Stimulated activated CD8-positive, alpha-beta memory T cell treated with anti-CD3 and anti-CD28 coated beads, Interleukin-12 subunit alpha, Interleukin-12 subunit beta, amount 100 ng/mL, for 24 hours (primary cell): ENCODE measurements around the gene UGGT1.

ENCODE experiments used
- DNase-seq: peaks from one replicate; pipeline ENCODE4 v3.0.0-alpha.2; 2020; ENCODE audit errors: extremely low read depth

The UGGT1 gene

DNA sequence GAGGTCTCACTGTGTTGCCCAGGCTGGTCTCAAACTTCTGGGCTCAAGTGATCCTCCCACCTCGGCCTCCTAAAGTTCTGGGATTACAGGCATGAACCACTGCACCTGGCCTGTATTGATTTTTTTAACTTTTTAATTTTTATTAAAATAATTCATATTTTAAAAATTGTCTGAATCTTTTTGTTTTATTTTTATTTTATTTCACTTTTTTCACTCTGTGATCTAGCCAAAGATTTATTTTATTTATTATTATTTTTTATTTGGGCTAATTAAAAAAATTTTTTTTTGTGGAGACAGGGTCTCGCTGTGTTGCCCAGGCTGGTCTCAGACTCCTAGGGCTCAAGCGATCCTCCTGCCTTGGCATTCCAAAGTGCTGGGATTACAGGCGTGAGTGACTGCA, 14.1 kb downstream of the UGGT1 start:
- no peak for DNase-seq

DNA sequence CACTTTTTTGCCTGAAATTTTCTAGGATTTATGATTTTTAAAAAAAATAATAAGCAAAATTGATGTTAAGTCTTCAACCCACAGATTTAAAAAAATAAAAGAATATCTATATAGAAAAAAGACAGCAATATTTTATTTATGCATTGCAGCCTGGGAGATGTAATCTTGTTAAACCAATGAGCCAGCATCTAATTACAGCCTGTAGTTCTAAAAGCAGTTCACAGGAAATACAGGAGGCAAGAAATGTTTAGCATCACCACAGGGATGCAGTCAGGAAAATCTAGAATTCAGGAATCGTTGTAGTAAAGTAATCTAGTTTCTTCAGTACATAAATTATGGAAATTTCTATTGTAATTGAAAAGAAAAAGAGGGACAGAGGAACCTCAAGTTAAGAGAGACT, 17.2 kb downstream of the UGGT1 start:
- no peak for DNase-seq

DNA sequence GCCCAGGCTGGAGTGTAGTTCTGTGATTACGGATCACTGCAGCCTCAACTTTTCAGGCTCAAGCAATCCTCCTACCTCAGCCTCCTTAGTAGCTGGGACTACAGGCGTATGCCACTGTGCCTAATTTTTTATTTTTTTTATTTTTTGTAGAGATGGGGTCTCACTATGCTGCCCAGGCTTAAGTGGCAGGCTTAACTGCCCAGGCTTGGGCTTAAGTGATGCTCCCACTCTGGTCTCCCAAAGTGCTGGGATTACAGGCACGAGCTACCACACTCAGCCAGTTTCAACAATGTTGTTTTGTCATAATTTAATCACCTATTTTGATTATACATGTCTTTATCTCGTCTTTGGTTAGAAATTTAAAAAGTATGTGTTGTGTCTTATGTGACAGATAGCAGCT, 18.2 kb downstream of the UGGT1 start:
- no peak for DNase-seq

DNA sequence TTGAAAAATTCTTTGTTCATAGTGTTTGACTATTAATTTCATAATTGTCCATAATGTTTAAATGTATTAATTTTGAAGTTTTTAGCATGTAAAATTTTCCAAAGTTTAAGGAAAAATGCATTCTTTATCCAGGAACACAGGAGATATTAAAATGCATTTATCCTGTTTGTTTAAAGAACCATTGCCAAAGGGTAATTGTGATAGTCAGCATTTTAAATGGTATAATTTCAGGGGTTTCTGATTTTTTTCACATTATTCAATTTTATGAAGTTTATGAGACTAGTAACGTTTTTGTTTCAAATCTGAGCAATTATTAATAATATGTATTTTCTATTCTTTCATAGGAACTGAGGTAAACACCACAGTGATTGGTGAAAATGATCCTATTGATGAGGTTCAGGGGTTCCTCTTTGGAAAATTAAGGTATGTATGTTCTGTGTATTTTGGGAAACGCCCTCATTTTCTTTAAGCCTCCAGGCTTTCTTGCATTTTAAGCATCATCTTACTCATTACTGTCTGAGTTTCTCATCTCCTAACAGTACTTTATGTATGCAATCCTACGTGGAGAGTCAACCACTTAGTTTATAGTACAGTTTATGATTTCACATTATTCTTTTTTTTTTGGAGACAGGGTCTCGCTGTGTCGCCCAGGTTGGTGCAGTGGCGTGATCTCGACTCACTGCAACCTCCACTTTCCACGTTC, 25.1 kb downstream of the UGGT1 start:
- DNase-seq: no peak

DNA sequence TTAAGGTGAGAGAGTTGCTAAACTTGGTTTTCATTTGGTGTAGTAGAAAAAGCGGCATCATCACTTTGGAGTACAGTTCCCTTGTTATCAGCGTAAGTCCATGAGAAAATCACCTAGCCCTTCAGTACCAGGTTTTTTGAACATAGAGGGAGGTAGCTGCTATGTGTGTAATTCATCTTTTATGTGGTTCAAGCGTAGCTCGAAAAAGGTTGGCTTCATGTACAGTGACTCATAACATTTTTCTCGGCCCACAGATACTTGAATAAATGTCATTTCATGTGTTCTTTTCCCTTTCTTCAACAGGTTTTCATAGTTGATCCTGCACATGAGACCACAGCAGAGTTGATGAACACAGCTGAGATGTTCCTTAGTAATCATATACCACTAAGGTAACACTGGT, 43.6 kb downstream of the UGGT1 start:
- DNase-seq: no peak

DNA sequence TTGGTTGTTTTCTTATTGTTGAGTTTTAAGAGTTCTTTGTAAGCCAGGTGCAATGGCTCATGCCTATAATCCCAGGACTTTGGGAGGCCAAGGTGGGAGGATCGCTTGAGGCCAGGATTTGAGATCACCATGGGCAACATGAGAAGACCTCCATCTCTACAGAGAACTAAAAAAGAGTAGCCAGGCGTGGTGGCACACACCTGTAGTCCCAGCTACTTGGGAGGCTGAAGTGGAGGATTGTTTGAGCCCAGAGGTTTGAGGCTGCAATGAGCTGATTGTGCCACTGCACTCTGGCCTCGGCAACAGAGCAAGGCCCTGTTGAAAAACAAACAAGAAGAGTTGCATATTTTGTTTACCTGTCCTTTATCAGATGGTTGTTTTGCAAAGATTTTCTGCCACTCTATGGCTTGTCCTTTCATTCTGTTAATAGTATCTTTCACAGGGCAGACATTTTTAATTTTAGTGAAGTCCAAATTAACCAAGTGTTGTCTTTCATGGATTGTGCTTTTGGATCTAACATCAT, 46.2 kb downstream of the UGGT1 start:
- DNase-seq: no peak

DNA sequence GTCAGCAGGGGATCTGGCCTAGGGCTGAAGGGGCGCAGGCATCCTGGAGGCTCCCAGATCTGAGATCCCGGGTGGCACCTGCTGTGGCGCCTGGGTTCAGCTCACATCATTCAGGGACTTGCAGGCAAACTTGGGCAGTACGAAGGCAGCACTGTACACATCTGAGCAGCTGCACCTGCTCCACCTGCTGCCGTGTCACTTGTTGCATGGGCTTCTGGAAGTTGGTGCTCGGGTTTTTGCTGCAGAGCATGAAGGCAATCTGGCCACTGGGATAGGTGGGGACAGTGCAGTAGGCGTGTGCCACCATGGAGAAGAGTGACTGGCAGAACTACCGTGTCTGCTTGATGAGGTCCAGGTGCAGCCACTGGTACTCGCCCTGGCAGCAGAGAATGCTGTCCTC, 48.6 kb downstream of the UGGT1 start:
- no peak for DNase-seq

DNA sequence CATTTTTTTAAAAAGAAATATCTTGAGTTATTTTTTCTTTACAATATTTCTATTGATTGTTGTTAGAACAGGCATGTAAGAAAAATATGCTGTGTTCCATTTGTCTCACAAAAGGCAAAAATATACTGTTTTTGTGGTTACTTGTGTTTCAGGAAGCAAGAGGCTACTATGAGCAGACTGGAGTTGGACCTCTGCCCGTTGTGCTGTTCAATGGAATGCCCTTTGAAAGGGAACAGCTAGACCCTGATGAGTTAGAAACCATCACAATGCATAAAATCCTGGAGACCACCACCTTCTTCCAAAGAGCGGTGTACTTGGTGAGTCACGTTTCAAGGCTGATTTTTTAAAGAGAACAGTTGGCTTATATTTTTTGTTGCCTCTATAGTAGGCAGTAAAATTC, 54.7 kb downstream of the UGGT1 start:
- no peak for DNase-seq

DNA sequence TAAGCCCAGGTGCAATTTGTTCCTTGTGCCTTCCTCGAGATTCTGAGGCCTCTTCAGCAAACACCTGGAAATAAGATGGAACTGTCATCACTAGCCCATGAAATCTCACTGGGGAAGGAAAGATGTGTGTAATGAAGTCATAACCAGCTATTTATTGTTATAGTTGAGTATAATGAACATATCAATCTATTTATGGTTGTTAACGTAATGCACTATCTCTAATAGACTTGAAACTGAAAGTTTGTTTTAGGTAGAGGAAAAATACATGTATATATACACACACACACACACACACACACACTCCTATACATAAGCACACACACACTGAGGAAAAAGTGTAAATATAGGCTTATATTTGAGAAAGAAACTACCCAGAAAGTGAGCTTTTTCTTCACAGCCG, 62.8 kb downstream of the UGGT1 start:
- DNase-seq: no peak

DNA sequence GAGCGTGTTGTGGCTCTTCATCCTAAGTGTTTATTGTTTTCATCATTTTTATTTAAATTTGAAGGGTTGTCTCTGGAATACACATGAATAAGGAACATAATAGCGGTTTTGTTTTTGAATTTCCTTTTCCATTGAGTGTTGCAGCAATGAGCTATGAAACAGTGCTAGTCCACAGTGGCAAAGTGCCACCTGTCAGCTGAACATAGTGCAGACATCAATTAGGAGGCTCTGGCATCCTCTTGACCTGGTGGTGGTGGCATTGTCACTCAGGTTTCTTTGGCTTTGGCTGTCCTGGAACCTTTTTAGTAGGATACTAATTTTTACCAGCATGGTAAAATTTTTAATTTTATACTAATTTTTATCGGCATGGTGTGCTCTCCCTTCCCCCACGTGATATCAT, 63.2 kb downstream of the UGGT1 start:
- DNase-seq: no peak

DNA sequence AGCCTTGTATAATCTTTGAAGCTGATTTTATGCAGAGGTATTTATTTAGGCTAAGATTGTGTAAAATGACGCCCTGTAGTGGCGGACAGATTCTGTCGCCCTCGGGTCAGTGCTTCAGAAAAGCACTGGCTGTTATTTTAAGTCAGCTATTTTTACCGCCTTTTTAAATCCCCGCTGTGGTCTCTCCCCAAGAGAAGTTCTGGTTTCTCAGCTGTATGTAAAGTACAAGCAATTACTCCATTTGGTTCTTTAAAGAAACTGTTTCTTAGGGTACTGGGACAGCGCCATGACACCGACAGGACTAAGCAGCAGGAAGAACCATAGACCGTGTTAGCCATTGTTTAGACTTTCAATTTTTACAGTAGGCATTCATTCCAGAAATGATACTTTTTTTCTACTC, 65.0 kb downstream of the UGGT1 start:
- no peak for DNase-seq

DNA sequence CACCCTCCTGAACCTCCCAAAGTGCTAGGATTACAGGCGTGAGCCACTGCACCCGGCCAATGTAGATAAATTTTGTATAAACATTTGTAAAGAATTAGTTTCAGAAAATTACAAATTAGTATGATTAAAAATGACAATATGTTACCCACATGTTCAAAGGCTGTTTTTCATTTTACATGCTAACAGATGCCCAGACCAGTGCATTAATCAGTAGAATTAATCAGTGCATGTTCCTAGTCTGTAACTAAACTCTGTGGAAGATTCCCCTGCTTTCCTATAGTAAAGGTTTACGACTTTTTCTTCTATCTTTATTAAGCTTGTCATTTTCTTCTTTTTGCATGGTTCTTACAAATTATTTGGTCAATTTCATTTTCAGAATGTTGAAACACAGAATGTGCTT, 65.8 kb downstream of the UGGT1 start:
- DNase-seq: no peak

DNA sequence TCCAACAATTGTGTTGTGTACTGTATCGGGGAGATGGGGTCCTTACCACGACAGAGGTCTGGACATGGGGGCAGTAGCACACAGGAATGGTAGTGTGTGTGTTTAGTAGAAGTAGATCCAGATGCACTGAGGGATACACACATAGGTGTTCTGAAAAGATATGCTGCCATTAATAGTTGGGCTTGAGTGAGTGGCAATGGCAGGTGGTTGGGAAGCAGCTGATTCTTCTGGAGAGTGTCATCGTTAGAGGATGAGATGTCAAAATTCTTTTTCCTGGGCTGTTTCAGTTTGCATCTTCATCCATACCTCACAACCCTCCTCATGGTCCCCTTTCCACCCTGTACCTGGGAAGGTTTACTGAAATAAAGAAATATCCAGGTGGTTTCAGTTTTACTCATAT, 66.6 kb downstream of the UGGT1 start:
- no peak for DNase-seq

DNA sequence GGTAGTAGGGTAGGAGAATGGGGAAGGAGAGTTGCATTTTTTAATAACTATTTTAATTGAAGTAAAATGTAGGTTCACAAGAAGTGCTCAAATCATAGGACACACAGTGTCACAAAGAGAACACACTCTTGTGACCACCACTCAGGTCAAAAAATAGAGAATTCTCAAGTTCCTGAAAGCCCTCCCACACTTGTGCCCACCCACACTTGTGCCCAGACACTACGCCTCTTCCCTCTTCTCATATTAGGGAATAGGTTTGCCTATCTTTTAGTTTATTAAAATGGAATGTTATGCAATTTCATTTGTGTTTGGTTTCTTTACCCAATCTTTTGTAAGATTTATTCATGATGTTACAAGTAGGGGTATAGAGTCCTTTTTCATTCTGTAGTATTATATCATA, 67.2 kb downstream of the UGGT1 start:
- no peak for DNase-seq

DNA sequence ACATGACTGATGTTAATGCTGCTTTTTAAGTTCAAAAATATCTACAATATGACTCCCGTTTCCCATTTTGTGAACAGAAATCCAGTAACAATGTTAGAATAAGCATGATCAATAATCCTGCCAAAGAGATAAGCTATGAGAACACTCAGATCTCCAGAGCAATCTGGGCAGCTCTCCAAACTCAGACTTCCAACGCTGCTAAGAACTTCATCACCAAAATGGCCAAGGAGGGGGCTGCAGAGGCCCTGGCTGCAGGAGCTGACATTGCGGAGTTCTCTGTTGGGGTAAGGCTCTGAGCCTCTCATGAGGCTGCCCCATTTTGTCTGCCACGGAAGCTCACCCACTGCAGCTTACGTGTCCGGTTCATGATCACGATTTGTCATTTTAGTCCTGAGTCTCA, 68.4 kb downstream of the UGGT1 start:
- no peak for DNase-seq

DNA sequence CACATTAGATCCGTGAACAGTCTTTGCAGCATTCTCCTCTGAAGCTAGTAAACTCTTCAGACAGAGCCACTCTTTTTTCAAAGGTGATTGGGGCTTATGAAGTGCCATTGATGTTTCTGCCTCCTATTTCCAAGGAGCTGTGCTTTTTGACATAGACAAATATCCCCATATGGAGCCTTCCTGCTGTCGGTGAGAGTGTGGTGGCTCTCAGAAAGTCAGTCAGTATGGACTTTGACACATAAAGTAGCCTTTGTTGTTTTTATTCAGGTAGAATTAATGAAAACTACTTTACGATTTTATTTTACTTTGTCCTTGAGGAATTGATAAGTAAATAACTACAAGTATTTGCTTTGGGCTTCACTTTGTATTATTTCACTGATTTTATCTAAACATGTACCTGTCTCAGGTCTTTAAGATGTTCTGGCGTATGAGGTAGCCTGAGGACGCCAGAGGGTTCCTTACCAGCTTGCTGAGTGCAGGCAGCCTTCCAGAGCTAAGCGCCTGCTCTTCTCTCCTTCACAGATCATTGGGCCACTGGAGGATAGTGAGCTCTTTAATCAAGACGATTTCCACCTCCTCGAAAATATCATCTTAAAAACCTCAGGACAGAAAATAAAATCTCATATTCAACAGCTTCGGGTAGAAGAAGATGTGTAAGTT, 69.7 kb downstream of the UGGT1 start:
- DNase-seq: no peak

DNA sequence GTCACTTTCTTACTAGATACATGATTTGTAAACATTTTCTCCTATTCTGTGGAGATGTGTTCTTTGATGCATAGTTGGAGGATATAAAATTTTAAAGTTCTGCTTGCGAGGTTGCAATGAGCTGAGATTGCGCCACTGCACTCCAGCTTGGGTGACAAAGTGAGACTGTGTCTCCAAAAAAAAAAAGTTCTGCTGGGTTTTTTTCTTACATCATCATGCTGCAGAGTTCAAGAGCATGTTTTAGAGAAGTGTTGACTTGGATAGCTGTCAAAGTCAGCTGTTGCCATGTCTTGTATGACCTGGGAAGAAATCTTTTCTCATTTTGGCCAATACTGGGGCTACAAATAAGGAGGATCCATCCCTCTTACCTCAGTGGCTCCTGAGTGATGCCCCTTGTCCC, 71.3 kb downstream of the UGGT1 start:
- no peak for DNase-seq

DNA sequence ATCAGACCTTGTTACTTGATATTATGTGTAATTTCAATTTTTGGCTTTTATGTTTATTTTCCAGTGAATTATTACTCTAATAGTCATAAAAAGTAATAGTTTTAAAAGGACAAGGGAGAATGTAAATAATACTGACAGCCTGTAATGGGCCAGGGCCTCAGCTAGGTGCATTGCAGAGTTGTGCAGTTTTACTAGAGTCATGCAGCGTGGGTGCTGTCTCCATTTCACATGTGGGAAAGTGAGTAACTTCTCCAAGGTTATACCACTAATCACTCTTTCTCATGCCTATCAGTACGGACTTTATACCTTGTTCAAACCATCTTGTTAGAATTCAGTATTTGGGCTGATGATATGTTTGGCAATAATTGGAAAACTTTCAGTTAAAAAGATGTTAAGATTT, 73.3 kb downstream of the UGGT1 start:
- no peak for DNase-seq

DNA sequence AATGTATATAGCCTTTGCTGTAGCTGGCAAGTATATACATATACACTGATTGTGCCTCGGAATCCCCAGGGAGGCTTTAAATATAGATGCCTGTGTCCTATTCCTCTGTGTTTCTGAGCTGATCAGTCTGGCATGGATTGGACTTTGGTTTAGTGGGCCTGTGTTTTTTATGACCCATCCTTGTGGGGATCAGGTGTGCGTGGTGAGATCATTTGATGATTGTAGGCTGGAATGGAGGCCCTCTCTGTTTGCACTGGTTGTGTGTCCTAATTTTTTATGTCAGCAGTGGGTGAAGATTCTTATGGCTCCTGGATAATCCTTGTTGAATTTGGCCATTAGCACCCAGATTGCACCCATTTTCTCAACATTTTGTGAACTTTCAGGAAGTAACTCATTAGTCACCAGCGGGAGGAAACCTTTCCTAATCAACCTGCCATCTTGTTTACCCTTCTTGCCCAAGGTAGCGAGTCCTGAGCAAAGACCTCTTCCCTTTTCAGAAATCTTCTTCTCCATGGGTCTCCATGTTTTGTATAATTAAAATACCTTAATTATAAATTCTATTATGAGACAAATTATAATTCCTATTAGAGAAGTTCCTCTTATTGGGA, 75.8 kb downstream of the UGGT1 start:
- DNase-seq: no peak

DNA sequence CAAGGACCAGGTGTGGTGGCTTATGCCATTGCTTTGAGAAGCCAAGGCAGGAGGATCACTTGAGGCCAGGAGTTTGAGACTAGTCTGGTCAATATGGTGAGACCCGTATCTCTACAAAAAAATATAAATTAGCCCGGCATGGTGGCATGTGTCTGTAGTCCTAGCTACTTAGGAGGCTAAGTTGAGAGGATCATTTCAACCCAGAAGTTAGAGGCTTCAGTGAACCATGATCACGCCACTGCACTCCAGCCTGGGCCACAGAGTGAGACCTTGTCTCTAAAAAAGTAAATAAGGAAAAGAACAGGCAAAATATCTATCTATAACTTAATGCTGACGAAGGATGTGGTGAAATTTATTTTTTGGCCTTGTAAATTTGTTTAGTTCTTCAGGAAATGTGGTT, 78.1 kb downstream of the UGGT1 start:
- no peak for DNase-seq

DNA sequence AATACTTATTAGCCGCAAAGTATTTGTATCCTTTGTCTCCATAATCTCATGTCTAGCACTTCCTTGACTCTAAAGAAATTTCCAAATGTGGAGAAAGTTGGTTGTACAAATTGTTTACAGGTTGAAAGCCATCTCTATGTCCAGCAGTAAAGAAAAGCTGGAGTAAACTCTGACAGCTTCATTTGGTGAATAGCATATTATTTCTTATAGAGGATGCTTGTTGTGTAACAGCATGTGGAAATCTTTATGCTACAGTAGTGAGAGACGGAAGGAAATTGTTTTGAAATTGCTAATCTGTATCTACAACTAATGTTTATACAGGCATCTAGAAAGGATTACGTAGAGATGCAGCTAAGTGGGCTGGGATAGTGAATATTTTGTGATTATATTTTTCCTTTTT, 78.5 kb downstream of the UGGT1 start:
- no peak for DNase-seq

DNA sequence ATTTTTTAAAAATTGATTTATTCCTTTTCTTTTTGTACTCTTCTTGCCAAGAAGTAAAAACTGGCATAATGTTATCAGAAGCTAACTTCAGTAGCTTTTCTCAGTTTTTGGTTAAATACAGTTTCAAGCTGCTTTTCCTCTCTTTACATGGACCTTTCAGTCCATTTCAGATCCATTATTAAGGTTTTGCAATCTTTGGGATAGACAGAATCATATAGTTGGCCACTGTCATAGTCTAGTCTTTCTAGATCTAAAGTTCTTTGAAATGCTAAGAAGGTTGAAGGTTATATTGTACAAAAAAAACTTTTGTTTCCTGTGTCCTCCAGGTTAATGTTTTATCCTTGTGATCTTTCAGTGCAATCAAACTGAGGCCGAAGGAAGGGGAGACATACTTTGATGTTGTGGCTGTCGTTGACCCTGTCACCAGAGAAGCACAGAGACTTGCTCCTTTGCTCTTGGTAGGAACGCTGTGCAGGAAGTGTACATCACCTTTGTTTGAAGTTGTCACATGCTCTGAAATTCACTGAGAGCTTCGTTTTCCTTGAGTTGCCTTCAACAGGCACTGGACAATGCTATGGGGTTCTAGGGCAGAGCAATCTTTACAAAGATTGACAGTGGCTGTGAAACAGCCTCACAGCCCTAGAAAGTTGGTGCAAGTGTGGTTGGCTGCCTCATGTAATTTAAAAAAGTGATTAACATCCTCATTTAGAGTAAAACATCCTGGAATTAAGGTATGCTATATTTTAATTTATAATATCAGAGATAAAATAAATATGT, 79.1 kb downstream of the UGGT1 start:
- DNase-seq: no peak

DNA sequence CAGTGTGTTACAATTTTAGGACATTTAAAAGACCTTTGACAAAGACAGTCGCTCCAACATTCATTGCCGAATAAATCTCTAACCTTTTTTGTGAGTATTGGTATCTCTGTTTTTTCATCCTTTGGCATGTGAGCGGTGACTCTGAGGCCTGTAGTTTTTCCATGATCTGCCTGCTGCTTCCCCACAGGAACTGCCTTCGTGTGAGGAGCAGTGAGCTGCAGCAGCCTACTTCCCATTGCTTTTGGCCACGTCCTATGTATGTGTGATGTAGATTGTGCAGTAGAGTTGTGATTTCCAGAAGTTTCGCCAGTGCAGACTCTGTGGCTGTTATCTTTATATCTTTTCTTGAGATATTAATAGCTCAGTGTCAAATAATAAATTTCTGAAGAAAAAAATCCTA, 79.8 kb downstream of the UGGT1 start:
- no peak for DNase-seq
